HCT116 (cell line): Measurements from ENCODE around the gene FLRT1. TPM values are rescaled to one million over a fixed set of nuclear protein-coding genes. Genes with fewer than 3 reads are reported as not detected.

Experiments used
- ATAC-seq: fragments of 200-7000 bp; cut with Tn5 transposase; 2 replicates; pipeline ENCODE4 v1.9.1; 2020; ENCODE audit warnings: mild to moderate bottlenecking, moderate library complexity
- BruUV-seq: library from RNA; stranded (reverse); fragments of 400-500 nt; replicated peaks from 2 replicates; lab custom pipeline; 2021; lab: Mats Ljungman, UMichigan
- CTCF ChIA-PET: fragments of 300-600 bp; sonication (Branson Sonifier 250); formaldehyde crosslinking; loops from one replicate; lab custom pipeline; 2021; ENCODE audit warnings: antibody characterized with exemption; lab: Charles Lee
- POLR2A ChIA-PET: fragments of 300-600, 350-600 bp; sonication (Branson Sonifier 250); formaldehyde crosslinking; loops from one replicate; lab custom pipeline; 2021; ENCODE audit warnings: antibody characterized with exemption; lab: Charles Lee
- RAD21 ChIA-PET, 2 experiments: fragments of 300-600 bp; sonication (Branson Sonifier 250); formaldehyde crosslinking; loops; one replicate each; lab custom pipeline; 2023; ENCODE audit warnings: low total read pairs in 2 of 2; ENCODE audit not compliant: uncharacterized antibody in 2 of 2, unreplicated experiment in 2 of 2, low non-redundant PET in 1 of 2; lab: Charles Lee
- DNase-seq: peaks from one replicate; pipeline ENCODE4 v3.0.0-alpha.2; 2010; ENCODE audit warnings: low read depth, low spot score
- H2AFZ ChIP-seq: fragments of 200-600 bp; shearing (Covaris generic), sonication (generic); 2 replicates; pipeline ENCODE4 v1.6.1; 2017; ENCODE audit warnings: low read depth, mixed run types, mixed read lengths, antibody characterized with exemption, low read length; ENCODE audit not compliant: poor library complexity, severe bottlenecking
- H3K27ac ChIP-seq: 2 replicates; pipeline ENCODE4 v1.5.1; 2012; ENCODE audit warnings: low read depth, low read length
- H3K27me3 ChIP-seq: fragments of 200-600 bp; sonication (generic); 2 replicates; pipeline ENCODE4 v1.6.1; 2016; ENCODE audit warnings: mixed run types, low read length, mixed read lengths; ENCODE audit not compliant: insufficient read depth
- H3K36me3 ChIP-seq, 2 experiments: fragments of 200-500 bp in 1 of 2; fragments of 200-600 bp in 1 of 2; sonication (Bioruptor generic) in 1 of 2; sonication (generic) in 1 of 2; 2 replicates each; pipeline versions ENCODE4 v1.5.1 to v1.6.1; 2014 to 2016; ENCODE audit warnings: low read length in 2 of 2, inconsistent platforms in 1 of 2, mixed read lengths in 1 of 2, mixed run types in 1 of 2; ENCODE audit not compliant: insufficient read depth in 2 of 2, control insufficient read depth in 1 of 2
- H3K4me1 ChIP-seq, 2 experiments: fragments of 200-600 bp in 1 of 2; sonication (generic) in 1 of 2; 2 replicates each; pipeline versions ENCODE4 v1.5.1 to v1.6.1; 2012 to 2017; ENCODE audit warnings: low read length in 2 of 2, inconsistent platforms in 1 of 2, mild to moderate bottlenecking in 1 of 2, mixed read lengths in 1 of 2, mixed run types in 1 of 2, moderate library complexity in 1 of 2; ENCODE audit not compliant: insufficient read depth in 2 of 2, control insufficient read depth in 1 of 2
- H3K4me2 ChIP-seq: fragments of 200-600 bp; sonication (generic); 2 replicates; pipeline ENCODE4 v1.6.1; 2017; ENCODE audit warnings: mixed run types, low read length, mixed read lengths
- H3K4me3 ChIP-seq, 2 experiments: fragments of 200-600 bp in 1 of 2; sonication (generic) in 1 of 2; replicated peaks in 1 of 2; 2 replicates each; pipeline ENCODE4 v1.5.1; 2011 to 2016; ENCODE audit warnings: low read length in 2 of 2, control low read depth in 1 of 2, low read depth in 1 of 2, mild to moderate bottlenecking in 1 of 2, mixed read lengths in 1 of 2, mixed run types in 1 of 2
- H3K79me2 ChIP-seq: fragments of 200-600 bp; sonication (generic); 2 replicates; pipeline ENCODE4 v1.6.1; 2017; ENCODE audit warnings: mild to moderate bottlenecking, mixed run types, low read length, moderate library complexity, mixed read lengths; ENCODE audit not compliant: insufficient read depth
- H3K9ac ChIP-seq: fragments of 200-600 bp; sonication (generic); 2 replicates; pipeline ENCODE4 v1.6.1; 2016; ENCODE audit warnings: low read length, mixed read lengths
- H3K9me2 ChIP-seq: fragments of 200-600 bp; sonication (generic), shearing (Covaris generic); 2 replicates; pipeline ENCODE4 v1.6.1; 2017; ENCODE audit warnings: mixed run types, mild to moderate bottlenecking, moderate library complexity; ENCODE audit not compliant: insufficient read depth
- H3K9me3 ChIP-seq, 2 experiments: fragments of 200-500 bp in 1 of 2; fragments of 200-600 bp in 1 of 2; sonication (Bioruptor generic) in 1 of 2; sonication (generic) in 1 of 2; 2 replicates each; pipeline ENCODE4 v1.6.1; 2014 to 2017; ENCODE audit warnings: low read length in 2 of 2, mixed read lengths in 2 of 2, inconsistent platforms in 1 of 2, low read depth in 1 of 2, mild to moderate bottlenecking in 1 of 2, mixed run types in 1 of 2, moderate library complexity in 1 of 2; ENCODE audit not compliant: control insufficient read depth in 1 of 2, insufficient read depth in 1 of 2
- H4K20me1 ChIP-seq: fragments of 200-600 bp; sonication (generic), shearing (Covaris generic); 2 replicates; pipeline ENCODE4 v1.6.1; 2017; ENCODE audit warnings: mixed run types, mild to moderate bottlenecking, moderate library complexity; ENCODE audit not compliant: insufficient read depth
- CEBPB ChIP-seq: IDR thresholded peaks from 2 replicates; pipeline ENCODE4 v1.6.1; 2012; ENCODE audit warnings: low read depth
- ELF1 ChIP-seq: IDR thresholded peaks from 2 replicates; pipeline ENCODE4 v1.6.1; 2012; ENCODE audit warnings: low read depth, borderline replicate concordance
- EZH2 ChIP-seq: fragments of 200-600 bp; sonication (generic); IDR thresholded peaks from 2 replicates; pipeline ENCODE4 v1.6.1; 2017; ENCODE audit warnings: antibody characterized with exemption, mixed run types
- FOSL1 ChIP-seq: IDR thresholded peaks from 2 replicates; pipeline ENCODE4 v1.6.1; 2012; ENCODE audit warnings: low read depth
- POLR2A ChIP-seq: IDR thresholded peaks from 2 replicates; pipeline ENCODE4 v1.7.0; 2011; ENCODE audit warnings: borderline replicate concordance; ENCODE audit not compliant: insufficient read depth, insufficient read length; ENCODE audit errors: extremely low read depth
- POLR2AphosphoS5 ChIP-seq: IDR thresholded peaks from 2 replicates; pipeline ENCODE4 v1.6.1; 2011; ENCODE audit warnings: mild to moderate bottlenecking, low read depth, low read length, moderate library complexity
- intact Hi-C: fragments of 100-400 bp; cut with micrococcal nuclease; formaldehyde crosslinking; loops from 2 replicates; pipeline ENCODE4 v1.10.0; 2022
- total RNA-seq: library from RNA; stranded (reverse); gene quantifications from one replicate; pipeline ENCODE4 v1.2.1, GENCODE V29; 2021; ENCODE audit not compliant: unreplicated experiment
- TF ChIP-seq, protein P1 (sequence below): IDR thresholded peaks from 2 replicates; pipeline ENCODE4 v1.6.1; 2012; ENCODE audit warnings: low read depth
- TF ChIP-seq, protein P2 (sequence below): IDR thresholded peaks from 2 replicates; pipeline ENCODE4 v1.6.1; 2012
- TF ChIP-seq, protein P3 (sequence below): IDR thresholded peaks from 2 replicates; pipeline ENCODE4 v1.6.1; 2012

The FLRT1 gene
- total RNA-seq, 1 experiment from 2014 or later = 0.15 TPM

DNA sequence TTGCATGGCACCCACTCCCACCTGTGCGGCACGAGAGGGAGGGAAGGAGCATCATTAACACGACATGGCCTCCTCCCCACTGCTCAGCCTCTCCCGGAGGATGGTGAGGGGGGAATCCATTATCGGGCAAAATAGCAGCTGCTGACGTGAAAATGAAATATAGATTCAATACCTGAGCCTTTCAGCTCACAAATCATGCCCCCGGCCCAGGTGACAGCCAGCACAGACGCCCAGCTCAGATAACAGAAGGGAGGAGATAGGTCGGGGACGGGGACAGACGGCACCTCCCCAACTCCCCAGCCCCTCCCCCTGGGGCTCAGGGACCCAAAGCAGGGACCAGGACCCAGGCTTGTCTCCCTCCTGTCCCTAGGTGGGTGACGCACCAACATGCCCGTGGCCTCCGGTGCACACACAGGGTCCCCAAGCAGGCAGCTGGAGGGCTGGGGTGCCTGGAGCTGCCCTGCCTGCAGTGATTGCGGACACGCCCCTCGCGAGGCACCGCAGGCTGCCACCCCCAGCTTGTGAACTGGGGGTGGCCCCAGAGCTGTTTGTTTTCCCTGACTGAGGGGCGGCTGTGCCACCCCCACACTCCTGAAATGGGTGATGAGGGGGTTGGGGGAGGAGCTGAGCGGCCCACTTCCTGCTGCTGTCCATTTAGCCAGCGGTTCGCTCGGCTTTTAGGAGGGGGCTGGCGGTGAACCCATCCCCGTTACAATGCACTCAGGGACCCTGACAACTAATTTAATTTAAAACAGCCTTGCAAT is 31.7 kb downstream of the FLRT1 start:
- Histone ChIP-seq H3K27ac (no peak overlapping the region), H4K20me1 (no peaks in the 10 kb centered on the region), H3K4me3 (no peak overlapping the region), H3K79me2 (no peaks in the 10 kb centered on the region), H3K9me3 (no peaks in the 10 kb centered on the region), H2AFZ (no peak overlapping the region), H3K9ac (no peak overlapping the region), H3K4me2 (no peak overlapping the region), H3K9me2 (no peaks in the 10 kb centered on the region), H3K4me1 (no peaks in the 10 kb centered on the region), H3K36me3 (no peaks in the 10 kb centered on the region), H3K27me3 (no peaks in the 10 kb centered on the region)
- ATAC-seq (no peak), DNase-seq (no peak)
- ChIA-PET POLR2A (no interaction called here), CTCF (no interaction called here), RAD21 (no interaction called here)
- BruUV-seq = no TSS peak
- no peak for TF ChIP-seq ELF1
- no peak for TF ChIP-seq POLR2AphosphoS5
- TF ChIP-seq, protein P1, sequence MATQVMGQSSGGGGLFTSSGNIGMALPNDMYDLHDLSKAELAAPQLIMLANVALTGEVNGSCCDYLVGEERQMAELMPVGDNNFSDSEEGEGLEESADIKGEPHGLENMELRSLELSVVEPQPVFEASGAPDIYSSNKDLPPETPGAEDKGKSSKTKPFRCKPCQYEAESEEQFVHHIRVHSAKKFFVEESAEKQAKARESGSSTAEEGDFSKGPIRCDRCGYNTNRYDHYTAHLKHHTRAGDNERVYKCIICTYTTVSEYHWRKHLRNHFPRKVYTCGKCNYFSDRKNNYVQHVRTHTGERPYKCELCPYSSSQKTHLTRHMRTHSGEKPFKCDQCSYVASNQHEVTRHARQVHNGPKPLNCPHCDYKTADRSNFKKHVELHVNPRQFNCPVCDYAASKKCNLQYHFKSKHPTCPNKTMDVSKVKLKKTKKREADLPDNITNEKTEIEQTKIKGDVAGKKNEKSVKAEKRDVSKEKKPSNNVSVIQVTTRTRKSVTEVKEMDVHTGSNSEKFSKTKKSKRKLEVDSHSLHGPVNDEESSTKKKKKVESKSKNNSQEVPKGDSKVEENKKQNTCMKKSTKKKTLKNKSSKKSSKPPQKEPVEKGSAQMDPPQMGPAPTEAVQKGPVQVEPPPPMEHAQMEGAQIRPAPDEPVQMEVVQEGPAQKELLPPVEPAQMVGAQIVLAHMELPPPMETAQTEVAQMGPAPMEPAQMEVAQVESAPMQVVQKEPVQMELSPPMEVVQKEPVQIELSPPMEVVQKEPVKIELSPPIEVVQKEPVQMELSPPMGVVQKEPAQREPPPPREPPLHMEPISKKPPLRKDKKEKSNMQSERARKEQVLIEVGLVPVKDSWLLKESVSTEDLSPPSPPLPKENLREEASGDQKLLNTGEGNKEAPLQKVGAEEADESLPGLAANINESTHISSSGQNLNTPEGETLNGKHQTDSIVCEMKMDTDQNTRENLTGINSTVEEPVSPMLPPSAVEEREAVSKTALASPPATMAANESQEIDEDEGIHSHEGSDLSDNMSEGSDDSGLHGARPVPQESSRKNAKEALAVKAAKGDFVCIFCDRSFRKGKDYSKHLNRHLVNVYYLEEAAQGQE = no peak
- TF ChIP-seq EZH2 = no peak
- TF ChIP-seq FOSL1 = no peak
- TF ChIP-seq, protein P2, sequence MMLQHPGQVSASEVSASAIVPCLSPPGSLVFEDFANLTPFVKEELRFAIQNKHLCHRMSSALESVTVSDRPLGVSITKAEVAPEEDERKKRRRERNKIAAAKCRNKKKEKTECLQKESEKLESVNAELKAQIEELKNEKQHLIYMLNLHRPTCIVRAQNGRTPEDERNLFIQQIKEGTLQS = no peak
- TF ChIP-seq, protein P3, sequence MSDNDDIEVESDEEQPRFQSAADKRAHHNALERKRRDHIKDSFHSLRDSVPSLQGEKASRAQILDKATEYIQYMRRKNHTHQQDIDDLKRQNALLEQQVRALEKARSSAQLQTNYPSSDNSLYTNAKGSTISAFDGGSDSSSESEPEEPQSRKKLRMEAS = no peak
- no peak for TF ChIP-seq CEBPB
- no peak for TF ChIP-seq POLR2A
- intact Hi-C loops = no loop called here
